ENCODE measurements around the gene ZP4. TPM values are rescaled to one million over a fixed set of nuclear protein-coding genes. Genes with fewer than 3 reads are reported as not detected.

Gene ZP4
- total and polyA plus RNA-seq, 2 experiments from 2014 or later: not detected

- Histone ChIP-seq H3K4me1 (ENCODE audit: insufficient read depth) (peaks cover 10% of the 10 kb centered on the region), H3K4me2 (no peak overlapping the region), H3K9me2 (ENCODE audit: insufficient read depth) (peaks cover 14% of the 10 kb centered on the region; the same call in 1 of the 2 replicates), H3K27me3 (ENCODE audit: insufficient read depth) (no peaks in the 10 kb centered on the region), H4K20me1 (replicated peaks; ENCODE audit: insufficient read depth) (no peaks in the 10 kb centered on the region), H2AFZ (no peak overlapping the region), H3K27ac (ENCODE audit: low read depth) (no peak overlapping the region), H3K79me2 (replicated peaks; ENCODE audit: insufficient read depth) (no peaks in the 10 kb centered on the region), H3K36me3 (ENCODE audit: insufficient read depth) (no peaks in the 10 kb centered on the region), H3F3A (replicated peaks; ENCODE audit: low read depth) (no peaks in the 10 kb centered on the region), H3K4me3 (no peak overlapping the region)
- Mint-ChIP-seq H3K9me3 (0 out of 3 replicates have a peak, but pooled peaks cover 3% of the 10 kb centered on the region), H3K4me3 (no peak overlapping the region), H3K27ac (no peak overlapping the region), H3K4me1 (peaks cover 18% of the 10 kb centered on the region), H3K27me3 (ENCODE audit: insufficient read depth, low read depth, poor library complexity) (peaks cover 2% of the 10 kb centered on the region), H3K36me3 (ENCODE audit: low read depth) (no peaks in the 10 kb centered on the region)
- DNase-seq (ENCODE audit: low spot score): no peak
- no peak for ATAC-seq
- TF ChIP-seq NANOG (IDR thresholded peaks at IDR 0.05; ENCODE audit: borderline replicate concordance) (no peak), POLR2AphosphoS5 (IDR thresholded peaks at IDR 0.05; ENCODE audit: low read depth) (no peak), EZH2 (IDR thresholded peaks at IDR 0.05; ENCODE audit: low read depth, unreplicated experiment) (no peak), ZNF462 (CRISPR knock-in tag; IDR thresholded peaks at IDR 0.05) (no peak), REST (IDR thresholded peaks at IDR 0.05; ENCODE audit: unreplicated experiment) (no peak), JUNB (IDR thresholded peaks at IDR 0.05; ENCODE audit: unreplicated experiment) (no peak), ETS1 (IDR thresholded peaks at IDR 0.05) (no peak), STAT1 (IDR thresholded peaks at IDR 0.05; ENCODE audit: unreplicated experiment) (no peak), EZH2phosphoT487 (IDR thresholded peaks at IDR 0.05; ENCODE audit: unreplicated experiment) (no peak), CTCF (conservative IDR thresholded peaks at IDR 0.05; ENCODE audit: low read depth in 2 of 2) (no peak), ZNF331 (CRISPR knock-in tag; IDR thresholded peaks at IDR 0.05; ENCODE audit: low read depth) (no peak), CREB1 (CRISPR knock-in tag; IDR thresholded peaks at IDR 0.05; ENCODE audit: low read depth) (no peak), ZNF114 (CRISPR knock-in tag; IDR thresholded peaks at IDR 0.05) (no peak)
Measured at GRCh38 chr1:237838904-237839534, 51.7 kb downstream of the ZP4 start.

Measured in GM23338 (cell line).